HPDE6-E6E7 (cell line): ENCODE data around the gene PMVK.

Experiments
- DNase-seq: peaks from one replicate; pipeline ENCODE4 v3.0.0; 2011; ENCODE audit warnings: missing footprints; ENCODE audit errors: extremely low spot score

The PMVK gene

DNA sequence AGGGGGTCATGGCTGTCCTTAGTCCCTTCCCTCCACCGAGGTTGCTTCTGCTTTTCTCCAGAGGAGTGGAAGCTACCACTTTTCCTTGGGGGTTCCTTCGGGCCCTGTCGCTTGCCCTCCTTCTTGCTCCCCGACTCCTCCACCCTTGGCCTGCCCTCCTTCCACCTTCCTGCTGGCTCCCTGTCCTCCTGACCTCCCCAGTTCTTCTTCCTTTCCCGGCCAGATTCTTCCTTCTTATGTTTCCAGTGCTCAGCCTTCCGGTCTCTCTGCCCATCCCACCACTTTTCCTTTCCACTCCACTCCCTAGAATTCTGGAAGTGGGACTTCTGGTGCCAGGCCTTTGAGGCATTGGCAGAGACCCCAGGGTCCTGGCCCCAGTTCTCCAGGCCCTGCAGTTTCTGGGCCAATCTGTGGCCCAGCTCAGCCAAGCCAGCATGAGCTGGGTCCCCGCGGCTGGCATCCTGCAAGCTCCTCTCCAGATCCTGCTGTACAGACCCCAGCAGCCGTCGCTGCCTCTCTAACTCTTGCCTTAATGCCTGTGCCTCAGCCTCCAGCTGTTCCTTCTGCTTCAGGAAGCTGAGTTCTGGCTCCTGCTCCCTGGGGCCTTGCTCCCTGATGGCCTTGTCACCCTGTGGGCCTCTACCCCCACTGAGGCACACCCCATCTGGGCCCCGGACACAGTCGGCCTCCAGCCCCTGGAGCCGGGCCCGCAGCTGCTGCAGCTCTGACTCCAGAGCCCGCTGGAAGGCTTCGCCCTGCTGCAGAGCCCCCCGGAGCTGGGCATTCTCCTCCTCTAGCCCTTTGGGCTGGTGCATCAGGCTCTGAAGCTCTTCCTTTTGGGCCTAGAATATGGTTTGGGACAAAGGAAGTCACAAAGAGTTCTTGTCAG is 9.7 kb upstream of the PMVK start:
- no peak for DNase-seq

DNA sequence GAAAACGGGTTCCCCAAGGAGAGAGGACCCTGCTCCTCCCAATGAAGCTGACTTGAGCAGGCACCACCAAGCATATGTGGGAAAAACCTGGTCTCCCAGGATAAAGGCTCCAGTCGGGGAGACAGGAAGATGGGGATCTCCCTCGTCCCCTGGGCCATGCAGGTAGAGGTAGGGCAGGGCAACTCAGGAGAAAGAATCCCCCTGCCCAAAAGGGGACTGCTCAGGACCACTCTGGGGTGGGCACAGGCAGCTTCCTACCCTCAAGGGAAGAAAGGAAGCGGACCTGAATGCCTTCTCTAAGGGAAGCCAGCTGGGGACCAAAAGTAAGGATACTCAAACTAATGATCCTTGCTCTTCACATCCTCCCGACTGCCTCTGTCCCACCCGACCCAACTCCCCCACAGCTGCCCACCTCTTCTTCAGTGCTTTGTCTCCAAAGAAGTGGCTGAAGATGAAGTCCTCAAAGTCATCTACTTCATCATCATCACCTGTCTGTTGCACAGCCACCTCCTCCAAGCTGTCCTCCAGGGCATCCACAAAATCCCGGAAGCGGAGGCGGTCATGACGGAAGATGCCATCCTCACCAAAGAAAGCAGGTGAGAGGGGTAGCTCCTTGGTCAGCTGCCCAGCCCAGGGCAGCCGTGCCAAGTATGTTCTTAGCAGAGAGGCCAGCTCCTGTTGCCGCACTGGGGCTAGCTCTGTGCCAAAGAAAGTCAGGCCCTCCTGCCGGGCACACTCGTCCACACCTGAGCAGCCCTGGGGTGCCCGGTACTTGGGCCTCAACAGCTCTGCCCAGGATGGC is 8.8 kb upstream of the PMVK start:
- no peak for DNase-seq

DNA sequence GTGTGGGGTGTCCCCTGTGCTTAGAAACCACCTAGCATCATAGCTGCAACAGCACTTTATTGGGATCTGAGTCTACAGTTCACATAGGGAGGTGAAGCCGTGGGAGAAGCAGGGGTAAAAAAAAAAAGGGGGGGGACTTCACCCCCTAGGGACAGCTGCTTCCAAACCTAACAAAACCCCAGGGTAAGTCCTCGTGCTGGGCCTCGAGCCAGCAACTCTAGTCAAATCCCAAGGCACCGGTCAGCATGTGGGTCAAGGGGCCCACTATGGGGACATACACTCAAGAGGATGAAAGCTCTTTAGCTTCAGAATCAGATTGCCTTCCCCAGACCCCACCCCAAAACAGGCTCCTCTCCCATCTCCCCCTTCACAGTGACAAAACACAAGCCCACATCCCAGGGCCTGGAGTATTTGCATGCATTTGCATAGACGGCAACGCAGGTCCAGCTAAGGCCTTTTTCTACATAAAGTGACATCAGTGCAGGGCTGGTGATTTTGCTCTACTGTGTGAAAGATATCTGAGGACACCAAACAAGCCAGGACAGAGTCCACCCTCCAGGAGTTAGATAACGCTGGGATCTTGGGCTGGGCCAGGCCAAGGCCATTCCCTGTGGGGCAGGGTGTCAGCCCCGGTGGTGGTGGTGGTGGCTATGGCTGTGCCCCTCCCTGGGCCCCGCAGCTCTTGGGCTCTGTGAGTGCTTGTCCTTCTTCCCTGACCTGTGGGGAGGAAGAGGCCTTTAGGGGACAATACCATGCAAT is 8.1 kb upstream of the PMVK start:
- DNase-seq = no peak

DNA sequence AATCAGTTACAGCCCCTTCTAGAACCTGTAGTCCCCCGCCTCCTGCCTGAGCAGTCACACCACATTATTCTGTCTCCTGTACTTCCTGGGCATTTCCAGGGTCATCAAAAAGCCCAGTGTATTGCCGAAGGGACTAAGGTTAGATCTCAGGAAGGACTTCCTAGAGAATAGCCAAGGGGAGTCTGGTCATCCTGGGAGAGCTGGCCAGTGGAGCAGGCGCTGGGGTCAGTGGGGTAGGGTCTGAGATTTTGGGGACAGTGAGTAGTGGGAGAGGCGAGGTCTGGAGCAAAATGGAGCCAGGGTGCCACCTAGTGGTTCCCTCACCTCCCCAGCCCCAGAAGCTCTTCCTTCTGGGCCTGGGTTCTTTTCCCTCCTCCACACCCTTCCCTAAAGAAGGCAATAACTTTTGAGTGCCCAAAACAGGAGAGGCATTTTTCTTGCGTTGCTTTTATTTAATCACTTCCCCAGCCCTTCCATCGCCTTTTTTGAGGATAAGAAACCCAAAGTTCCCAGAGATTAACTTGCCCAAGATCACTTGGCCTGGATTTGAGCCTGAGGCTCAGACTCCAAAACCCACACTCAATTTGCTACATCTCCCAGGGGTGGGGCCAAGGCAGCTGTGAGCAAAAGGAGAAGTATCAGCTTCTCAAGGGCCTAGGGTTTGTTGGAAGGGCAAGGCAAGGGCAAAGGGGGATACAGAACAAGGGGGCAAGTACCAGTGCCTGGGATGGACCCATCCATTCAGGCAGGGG is 7.3 kb upstream of the PMVK start:
- DNase-seq = no peak

DNA sequence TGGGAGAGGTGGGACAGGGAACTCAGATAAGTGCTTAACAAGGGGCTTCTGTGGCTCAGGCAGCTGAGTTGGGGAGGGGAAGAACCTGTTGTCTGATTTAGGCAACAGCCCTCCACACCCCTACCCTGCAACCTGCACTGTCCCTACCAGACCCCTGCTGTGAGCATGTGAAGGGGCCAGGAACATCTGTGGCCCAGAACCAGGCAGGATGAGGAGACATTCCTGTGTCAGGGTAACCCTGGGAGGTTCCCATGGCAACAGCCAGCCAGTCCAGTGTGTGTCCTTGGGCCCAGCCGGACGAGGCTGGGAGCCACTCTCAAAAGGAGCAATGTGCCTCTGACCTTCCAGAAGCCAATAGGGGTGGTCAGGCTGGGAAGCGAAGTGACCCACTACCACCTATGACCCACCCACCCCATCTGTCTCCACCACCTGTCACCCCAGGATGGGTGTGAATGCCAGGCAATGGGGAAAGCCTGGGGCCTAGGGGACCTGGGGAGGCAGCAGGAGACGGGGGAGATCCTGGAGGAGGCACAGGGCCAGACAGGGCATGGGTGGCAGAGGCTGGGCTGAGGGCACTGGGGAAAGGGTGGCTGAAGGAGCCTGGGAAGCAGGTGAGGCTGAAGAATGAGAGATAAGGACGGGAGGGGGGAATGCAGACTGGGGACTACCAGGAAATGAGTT is 5.0 kb upstream of the PMVK start:
- DNase-seq = no peak

DNA sequence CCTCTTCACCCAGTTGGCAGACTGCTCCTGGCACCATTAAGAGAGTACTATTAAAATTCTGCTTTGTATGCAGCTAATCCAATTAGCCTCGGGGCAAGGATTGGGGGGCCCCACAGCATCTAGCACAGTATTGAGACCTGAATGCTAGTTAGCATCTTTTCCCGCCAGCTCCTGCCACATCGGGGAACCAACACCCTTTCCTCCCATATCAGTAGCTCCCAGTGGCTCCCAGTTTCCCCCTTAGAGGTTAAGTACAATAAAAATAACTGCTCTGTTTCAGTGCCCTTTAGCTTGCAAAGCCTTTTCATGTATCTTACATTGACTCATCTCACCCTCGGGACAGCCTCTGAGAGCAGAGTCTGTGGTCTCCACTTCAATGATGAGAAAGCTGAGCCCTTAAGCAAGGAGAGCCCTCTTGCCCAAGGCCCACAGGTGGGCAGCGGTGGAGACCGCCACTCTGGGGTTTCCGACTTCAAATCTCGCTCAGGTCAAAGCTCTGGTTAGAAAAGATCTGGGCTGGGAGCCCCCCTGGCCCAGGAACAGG is 4.2 kb upstream of the PMVK start:
- no peak for DNase-seq

DNA sequence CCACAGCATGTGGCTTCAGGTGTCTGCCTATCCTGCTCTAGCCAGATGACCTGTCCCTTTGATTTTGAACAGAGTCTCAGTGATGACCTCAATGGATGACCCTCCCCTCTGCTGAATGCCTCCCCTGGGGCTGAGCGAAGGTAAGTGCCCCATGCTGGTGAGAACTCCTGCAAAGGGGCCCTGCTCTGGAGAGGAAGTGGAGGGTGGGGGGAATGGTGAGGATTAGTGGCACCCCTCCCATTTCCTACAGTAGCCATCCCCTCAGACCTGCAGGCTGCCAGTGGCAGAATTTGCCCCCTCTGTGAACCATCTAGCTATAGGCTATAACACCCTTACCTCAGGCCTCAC is 3.7 kb upstream of the PMVK start:
- no peak for DNase-seq

DNA sequence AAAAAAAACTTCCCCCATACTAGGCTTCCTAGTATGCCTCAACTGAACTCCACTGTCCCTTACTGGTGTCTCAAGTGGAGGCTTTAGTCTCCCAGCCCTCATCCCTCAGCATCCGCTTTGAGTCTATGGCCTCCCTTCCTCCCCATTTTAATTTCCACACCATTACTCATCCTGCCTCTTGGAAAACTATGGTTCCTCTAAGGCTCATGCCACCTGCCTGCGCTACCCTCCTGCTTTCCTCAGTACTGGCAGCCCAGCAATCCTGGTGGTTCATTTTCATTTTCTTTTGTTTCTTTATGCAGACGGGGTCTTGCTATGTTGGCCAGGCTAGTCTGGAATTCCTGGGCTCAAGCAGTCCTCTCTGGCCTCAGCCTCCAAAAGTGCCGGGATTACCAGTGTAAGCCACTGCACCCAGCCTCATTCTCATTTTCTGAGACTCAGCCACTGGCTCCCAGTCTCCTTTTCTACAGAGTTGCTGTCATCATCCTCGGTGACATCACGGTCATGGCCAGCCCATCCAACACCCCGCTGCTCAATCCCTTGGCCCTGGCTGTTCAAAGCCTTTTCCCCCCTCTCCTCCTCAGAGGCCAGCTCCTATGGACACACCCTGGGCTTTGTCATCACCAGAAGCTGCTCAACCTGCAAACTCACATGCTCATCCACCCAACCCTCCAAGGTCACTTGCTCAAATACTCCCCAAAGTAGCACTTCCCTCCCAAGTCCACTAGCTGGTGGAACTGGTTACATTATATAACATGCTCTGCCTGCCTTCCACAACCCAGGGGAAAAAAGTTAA is 2.3 kb upstream of the PMVK start:
- DNase-seq = no peak

DNA sequence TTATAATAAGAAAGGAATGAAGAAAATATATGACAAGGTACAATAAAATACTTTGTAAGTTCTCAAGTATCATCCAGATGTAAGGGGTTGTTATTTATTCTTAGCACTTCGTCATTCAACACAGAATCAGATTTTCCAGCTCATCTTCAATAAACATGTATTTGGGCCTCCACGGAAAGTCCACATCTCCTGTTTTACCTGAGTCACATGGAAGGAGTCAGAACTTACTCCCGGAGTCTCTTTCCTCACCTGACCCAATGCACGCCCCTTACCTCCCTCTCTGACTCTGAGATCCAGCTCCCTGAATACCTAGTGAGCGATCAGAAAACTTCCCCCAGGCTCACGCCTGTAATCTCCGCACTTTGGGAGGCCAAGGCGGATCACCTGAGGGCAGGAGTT is 1.5 kb upstream of the PMVK start:
- DNase-seq = no peak

DNA sequence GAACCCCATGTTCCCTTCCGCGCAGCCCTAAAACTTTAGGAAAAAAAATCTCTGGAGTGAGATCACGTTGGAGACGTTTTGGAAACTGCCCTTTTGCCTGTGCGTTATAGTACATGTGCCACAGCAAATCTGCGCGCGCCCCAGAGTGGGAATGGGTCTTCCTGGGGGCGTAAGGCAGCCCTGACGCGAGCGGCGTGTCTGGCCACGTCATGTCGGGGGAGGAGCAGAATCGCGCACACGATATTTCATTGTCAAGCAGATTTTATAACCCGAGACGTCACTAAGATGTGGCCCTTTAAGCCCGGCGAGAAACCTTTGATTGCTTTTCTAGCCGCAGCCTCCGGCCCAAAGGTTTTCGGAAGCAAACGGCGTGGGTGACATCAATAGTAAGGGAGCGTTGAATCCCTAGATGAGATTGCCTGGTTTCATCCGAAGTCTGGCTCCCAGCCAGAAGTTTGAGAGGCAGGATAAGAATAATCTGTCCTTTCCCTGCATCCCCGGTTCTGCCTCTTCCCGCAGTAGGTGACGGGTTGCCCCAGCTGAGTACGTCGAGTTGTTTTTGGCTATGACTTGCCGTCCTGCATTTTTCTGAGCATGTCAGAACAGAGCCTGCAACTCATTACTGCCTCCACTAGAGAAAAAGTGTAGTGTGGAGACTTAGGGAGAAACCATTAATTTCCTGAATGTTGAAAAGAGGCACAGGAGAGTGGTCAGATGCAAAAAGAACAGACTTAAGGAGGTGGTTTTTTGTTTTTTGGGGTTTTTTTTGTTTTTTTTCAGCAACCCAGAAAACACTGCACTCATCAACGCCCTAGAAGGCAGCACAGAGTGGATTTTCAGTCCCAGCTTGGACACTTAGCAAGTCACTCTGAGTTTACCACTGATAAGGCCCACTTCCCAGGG is 817 bp upstream of the PMVK start:
- DNase-seq = peak; percentile 87

DNA sequence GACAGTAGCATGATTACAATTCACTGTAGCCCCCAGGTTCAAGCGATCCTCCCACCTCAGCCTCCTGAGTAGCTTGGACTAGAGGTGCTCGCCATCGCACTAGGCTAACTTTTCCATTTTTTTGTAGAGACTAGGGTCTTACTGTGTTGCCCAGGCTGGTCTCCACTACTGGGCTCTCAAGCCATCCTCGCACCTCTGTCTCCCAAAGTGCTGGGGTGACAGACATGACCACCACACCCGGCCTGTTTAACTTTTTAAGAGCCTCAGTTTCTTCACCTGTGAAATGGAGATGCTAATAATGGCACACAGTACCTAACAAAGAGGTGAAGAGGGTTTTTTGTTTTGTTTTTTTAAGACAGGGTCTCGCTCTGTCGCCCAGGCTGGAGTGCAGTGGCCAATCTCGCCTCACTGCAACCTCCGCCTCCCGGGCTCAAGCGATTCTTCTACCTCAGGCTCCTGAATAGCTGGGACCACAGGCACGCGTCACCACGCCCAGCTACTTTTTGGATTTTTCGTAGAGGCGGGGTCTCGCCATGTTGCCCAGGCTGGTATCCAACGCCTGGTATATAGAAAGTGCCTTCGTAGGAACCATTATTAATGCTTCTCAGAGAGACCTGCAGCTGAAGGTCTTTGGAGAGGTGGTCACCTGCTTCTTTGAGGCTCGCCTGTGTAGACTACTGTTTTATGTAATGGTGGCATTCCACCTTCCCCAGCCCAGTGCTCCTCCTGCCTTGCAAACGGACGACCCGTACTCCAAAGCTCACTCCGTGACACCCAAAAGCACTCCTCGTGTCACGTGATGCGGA is 567 bp downstream of the PMVK start:
- DNase-seq = no peak

DNA sequence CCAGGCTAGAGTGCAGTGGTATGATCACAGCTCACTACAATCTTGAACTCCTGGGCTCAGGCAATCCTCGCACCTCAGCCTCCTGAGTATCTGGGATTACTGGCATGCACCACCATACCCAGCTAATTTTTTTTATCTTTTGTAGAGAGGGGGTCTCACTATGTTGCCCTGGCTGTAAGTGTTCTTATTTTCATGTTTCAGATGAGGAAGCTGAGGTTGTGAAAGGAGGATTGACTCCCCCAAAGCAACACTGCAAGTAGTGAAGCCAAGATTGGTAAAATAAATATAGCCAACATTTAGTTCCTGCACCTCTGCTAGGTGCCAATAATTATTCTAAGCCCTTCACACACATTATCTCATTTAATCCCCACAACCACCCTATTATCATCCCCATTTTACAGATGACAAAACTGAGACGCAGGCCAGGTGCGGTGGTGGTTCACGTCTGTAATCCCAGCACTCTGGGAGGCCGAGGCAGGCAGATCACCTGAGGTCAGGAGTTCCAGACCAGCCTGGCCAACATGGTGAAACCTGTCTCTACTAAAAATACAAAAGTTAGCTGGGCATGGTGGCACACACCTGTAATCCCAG is 2.1 kb downstream of the PMVK start:
- DNase-seq = no peak

DNA sequence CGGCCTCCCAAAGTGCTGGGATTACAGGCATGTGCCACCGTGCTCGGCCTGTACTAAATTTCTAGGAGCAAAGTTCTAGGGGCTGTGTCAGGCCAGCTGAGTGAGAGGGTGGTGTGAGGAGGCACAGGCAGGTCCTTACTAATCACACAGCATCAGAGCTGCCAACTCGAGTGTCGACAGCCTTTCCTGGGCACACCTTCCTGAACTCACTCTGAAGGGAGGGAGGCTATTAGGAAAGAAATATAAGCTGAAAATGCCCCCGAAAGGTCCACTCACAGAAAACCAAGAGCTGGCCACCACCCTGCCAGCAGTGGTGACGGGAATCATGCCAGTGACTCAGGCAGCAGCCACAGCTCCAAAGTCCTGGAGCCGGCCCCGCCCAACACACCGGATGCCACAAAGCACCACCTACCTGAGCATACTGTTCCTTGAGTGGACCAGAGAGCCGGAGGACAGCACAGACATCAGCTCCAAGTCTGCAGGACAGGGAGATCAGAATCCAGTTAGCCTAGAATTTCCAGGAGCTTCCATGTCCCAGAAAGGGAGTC is 4.5 kb downstream of the PMVK start:
- DNase-seq = peak; percentile 77

DNA sequence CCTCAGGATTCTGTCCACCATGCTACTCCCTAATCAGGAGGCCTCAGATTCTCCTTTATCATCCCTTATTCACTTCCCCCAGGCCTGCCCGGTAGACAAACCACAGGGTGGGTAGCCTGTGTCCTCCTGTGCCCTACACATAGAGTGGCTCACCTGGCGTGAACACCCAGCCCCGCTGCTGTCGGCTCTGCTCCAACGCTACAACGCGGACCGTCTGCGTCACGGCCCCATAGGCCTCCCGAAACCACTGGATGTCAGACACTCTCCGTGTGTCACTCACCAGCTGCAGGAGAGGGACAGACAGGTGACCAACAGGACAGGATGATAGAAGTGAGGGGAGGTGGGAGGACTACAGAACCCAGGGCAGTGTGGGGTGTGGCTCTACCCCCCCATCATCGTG is 10.3 kb downstream of the PMVK start:
- DNase-seq = no peak

DNA sequence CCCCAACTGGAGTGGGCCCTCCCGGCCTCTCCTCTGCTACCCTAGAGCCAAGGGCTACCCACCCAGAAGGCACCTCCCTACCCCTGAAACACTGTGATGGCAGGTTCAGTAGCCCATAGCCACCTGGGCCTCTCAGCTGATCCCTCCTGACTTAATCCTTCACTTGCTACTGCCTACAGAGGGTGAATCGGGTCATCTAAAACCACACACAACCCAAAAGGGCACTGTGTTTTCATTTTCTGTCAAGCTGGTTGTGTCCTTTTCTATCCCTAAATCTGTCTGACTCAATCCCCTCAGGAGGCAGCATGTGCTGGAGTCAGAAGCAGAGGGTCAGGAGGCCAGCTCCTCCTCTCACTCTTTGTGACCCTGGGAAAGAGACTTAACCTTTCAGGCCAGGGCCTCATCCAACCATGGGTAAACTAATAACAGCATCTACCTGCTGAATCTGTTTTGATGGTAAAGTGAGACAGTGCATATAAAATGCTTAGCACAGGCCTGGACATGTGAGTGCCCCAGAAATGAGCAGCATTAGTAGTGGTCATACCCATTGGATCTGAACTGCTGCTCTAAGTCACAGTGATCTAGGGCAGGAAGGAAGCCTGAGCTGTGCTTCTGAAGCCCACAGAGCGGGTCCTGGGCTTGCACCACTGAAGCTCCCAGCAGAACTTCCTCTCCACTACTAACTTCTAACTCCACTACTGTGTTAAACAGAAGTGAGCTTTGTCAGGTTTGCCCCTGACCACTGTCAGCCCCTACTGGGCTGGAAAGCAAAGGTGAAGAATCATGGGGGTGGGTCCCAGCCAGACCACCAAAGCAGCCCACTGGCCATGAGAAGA is 11.0 kb downstream of the PMVK start:
- DNase-seq = no peak

DNA sequence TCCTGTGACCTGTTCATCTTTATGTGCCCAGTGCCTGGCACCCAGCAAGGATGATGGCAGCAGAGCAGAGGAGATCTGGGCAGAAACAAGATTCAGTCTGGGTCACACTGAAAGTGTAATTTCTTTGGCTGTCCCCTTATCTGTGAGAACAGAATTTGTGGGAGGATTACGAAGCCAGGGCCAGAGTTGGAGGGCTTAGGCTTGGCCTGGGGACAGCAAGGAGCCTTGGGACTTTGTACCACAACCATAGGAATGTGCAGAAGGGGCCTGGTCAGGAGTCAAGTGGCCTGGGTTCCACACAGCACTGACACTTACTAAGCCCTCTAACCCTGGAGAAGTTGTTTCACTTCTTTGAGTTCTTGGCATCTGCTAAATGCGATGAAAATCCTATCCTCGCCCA is 12.8 kb downstream of the PMVK start:
- no peak for DNase-seq

DNA sequence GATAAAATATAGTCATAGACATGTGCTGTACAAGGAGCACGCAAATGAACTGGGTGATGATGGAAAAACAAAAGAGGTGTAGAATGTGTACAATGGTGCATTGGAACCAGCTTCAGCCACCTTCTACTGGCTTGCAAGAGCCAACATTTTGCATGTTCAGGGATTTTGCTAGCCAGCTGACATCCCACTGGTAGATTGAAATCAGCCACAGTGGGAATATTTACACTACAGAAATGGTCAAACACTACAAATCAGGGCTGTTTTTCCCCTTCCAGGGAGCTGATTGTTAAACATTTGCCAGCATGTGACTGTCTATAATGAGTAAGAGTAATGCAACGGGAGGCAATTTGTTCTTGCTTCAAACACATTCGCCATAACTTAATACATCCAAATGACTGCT is 23.2 kb downstream of the PMVK start:
- no peak for DNase-seq
